DMS153 (cell line): ENCODE measurements around the gene NPB.
A peak's percentile ranks its signal among the peaks of the same experiment; 100 is the strongest.

ENCODE experiments used
- DNase-seq: peaks from one replicate; lab custom pipeline; 2025; lab: John Stamatoyannopoulos, UW

Gene NPB

GRCh38 chr17:81902023-81902652 lies at the start of gene NPB:
NPB (plus strand) TSS chr17:81902238; CDS start chr17:81902278, 40 bp downstream.
- DNase-seq = no peak

- no peak for DNase-seq
Measured at GRCh38 chr17:81854974-81855774, 46.9 kb upstream of the NPB start.

- no peak for DNase-seq
Measured at GRCh38 chr17:81858170-81858966, 43.7 kb upstream of the NPB start.

GRCh38 chr17:81858967-81859905 lies 42.8 kb upstream of the NPB start:
- DNase-seq = no peak

GRCh38 chr17:81859906-81860755 lies 41.9 kb upstream of the NPB start, which contains the start of gene P4HB:
P4HB (minus strand) TSS chr17:81860535; CDS start chr17:81860471, 64 bp downstream.
- no peak for DNase-seq

- peak; percentile 100 for DNase-seq
Measured at GRCh38 chr17:81860756-81861568, 41.1 kb upstream of the NPB start.

- DNase-seq = no peak
Measured at GRCh38 chr17:81863123-81863675, 38.8 kb upstream of the NPB start.

- DNase-seq = no peak
Measured at GRCh38 chr17:81863833-81864768, 37.9 kb upstream of the NPB start.

- no peak for DNase-seq
Measured at GRCh38 chr17:81865358-81865732, 36.7 kb upstream of the NPB start.

- no peak for DNase-seq
Measured at GRCh38 chr17:81865733-81866439, 36.2 kb upstream of the NPB start.

- no peak for DNase-seq
Measured at GRCh38 chr17:81866440-81867169, 35.4 kb upstream of the NPB start.

- DNase-seq = no peak
Measured at GRCh38 chr17:81867170-81867990, 34.7 kb upstream of the NPB start.

- DNase-seq = no peak
Measured at GRCh38 chr17:81867991-81868673, 33.9 kb upstream of the NPB start.

GRCh38 chr17:81868674-81869220 lies 33.3 kb upstream of the NPB start:
- DNase-seq = no peak
